GM18870 (cell line): ENCODE results near the gene NAA10.

ENCODE experiments used
- ATAC-seq: cut with Tn5 transposase; IDR thresholded peaks from one replicate; pipeline ENCODE4 v1.9.1; 2021; ENCODE audit warnings: moderate library complexity; ENCODE audit not compliant: unreplicated experiment

The NAA10 gene

DNA sequence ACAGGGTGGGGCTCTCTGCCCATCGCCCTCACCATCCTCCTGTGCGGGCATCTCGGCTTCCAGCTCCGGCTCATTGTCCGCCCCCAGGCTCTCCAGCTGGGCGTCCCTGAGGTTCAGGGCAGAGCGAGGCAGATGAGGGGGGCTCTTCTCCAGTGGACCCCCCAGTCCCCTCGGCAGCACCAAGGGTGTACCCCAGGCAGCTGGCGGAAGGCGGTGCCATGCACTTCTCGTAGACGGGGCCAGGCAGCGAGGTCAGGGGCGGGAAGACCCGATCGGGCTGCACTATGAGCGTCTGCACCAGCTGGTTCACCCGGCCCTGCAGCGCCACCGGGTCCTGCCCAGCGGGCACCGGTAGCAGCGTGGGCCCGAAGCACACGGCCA lies 24.9 kb downstream of the NAA10 start:
- no peak for ATAC-seq

DNA sequence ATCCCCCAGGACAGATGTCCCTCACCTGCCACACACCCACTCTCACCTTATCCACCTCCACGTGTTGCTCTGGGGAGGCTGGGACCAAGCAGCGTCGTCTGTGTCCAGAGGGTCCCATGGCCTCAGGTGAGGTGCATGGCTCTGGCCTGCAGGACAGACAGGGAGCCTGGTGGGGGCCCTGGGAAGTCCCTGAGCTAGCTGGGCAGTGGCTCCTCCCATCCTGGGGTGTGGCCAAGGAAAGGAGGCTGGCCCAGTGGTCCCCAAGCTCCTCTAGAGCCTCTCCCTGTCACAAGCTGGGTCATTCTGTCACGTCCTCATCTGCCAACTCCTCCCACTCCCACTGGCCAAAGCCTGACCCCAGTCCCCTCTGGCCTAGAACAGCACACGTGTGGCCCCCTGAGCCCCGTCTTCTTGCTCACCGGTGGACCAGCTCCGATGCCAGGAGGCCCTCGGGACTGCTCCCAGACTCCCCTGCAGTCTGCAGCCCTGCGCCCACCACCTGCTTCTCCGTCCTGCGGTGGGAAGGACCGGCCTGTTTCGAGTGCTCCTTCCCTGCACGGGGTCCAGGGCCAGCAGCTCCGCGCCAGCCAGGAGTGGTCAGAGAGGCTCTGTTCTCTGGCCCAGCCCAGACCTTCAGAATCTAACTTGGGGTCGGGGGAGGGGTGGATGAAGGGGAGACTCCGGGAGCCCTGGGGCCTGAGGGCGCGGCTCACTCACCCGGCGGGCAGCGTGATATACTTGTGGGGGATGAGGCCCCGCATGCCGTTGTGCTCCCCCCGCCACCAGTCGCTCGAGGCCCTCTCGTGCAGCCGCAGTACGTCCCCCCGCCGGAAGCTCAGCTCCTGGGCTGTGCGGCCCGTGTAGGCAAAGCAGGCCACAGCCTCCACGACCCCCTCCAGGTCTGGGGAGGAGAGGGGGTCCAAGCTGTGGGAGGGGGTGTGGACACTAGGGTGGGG lies 25.5 kb downstream of the NAA10 start:
- no peak for ATAC-seq

DNA sequence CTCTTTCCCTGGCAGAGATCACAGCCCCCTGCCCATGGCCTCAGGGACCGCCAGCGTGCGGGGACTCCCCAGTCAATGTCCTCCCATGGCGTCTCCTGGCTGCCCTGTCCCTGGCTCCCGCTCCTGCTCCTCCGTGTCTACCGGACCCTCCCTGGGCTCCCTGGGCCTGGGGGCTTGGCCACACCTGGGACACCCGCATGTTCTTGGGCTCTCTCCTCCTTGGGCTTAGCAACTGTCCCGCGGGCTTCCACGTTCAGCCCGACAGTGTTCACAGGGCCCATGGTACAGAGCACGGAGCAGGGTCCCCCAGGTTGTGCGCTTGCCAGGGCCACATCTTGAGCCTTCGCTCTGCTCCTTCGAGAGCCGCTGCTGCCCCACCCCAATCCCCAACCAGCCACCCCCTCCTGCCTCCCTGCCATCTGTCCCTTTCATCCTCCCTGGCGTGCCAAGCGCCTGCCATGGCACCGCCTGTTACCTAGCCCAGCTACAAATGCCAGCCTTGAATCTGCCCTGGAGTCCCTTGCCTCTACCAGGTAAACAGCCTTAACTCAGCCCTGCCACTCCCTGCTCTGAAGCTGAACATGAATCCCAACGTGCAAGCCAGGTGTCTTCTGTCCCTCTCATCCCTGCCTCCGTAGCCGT lies 26.5 kb downstream of the NAA10 start:
- ATAC-seq, result no peak

DNA sequence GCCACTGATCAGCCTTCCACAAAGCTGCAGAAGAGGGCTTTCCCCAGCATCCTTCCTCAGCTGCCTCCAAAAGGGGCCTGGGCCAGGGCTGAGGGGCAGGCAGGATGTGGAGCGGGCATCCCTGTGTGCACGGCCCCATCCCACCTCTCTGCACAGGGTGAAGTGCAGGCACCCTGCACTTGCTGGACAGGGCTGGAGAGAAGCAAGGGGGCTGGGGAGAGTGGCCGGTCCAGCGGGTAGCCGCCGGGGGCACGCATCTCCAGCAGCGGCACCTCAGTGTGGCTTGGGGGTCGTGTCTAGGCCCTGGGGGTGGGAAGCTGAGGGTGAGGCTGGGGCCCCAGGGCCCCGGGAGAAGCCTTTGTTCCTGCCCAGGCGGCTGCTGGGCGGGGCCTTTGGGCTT lies 27.4 kb downstream of the NAA10 start:
- ATAC-seq, result no peak

DNA sequence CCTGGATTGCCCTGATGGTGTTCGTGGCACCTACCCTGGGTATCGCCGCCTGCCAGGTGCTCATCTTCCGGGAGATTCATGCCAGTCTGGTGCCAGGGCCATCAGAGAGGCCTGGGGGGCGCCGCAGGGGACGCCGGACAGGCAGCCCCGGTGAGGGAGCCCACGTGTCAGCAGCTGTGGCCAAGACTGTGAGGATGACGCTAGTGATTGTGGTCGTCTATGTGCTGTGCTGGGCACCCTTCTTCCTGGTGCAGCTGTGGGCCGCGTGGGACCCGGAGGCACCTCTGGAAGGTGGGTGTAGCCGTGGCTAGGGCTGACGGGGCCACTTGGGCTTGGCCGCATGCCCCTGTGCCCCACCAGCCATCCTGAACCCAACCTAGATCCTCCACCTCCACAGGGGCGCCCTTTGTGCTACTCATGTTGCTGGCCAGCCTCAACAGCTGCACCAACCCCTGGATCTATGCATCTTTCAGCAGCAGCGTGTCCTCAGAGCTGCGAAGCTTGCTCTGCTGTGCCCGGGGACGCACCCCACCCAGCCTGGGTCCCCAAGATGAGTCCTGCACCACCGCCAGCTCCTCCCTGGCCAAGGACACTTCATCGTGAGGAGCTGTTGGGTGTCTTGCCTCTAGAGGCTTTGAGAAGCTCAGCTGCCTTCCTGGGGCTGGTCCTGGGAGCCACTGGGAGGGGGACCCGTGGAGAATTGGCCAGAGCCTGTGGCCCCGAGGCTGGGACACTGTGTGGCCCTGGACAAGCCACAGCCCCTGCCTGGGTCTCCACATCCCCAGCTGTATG lies 28.5 kb downstream of the NAA10 start:
- no peak for ATAC-seq

DNA sequence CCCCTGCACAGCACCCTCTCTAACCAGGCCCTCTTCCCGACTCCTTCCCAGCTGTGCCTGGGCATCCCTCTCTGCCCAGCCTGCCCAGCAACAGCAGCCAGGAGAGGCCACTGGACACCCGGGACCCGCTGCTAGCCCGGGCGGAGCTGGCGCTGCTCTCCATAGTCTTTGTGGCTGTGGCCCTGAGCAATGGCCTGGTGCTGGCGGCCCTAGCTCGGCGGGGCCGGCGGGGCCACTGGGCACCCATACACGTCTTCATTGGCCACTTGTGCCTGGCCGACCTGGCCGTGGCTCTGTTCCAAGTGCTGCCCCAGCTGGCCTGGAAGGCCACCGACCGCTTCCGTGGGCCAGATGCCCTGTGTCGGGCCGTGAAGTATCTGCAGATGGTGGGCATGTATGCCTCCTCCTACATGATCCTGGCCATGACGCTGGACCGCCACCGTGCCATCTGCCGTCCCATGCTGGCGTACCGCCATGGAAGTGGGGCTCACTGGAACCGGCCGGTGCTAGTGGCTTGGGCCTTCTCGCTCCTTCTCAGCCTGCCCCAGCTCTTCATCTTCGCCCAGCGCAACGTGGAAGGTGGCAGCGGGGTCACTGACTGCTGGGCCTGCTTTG lies 29.2 kb downstream of the NAA10 start:
- no peak for ATAC-seq

DNA sequence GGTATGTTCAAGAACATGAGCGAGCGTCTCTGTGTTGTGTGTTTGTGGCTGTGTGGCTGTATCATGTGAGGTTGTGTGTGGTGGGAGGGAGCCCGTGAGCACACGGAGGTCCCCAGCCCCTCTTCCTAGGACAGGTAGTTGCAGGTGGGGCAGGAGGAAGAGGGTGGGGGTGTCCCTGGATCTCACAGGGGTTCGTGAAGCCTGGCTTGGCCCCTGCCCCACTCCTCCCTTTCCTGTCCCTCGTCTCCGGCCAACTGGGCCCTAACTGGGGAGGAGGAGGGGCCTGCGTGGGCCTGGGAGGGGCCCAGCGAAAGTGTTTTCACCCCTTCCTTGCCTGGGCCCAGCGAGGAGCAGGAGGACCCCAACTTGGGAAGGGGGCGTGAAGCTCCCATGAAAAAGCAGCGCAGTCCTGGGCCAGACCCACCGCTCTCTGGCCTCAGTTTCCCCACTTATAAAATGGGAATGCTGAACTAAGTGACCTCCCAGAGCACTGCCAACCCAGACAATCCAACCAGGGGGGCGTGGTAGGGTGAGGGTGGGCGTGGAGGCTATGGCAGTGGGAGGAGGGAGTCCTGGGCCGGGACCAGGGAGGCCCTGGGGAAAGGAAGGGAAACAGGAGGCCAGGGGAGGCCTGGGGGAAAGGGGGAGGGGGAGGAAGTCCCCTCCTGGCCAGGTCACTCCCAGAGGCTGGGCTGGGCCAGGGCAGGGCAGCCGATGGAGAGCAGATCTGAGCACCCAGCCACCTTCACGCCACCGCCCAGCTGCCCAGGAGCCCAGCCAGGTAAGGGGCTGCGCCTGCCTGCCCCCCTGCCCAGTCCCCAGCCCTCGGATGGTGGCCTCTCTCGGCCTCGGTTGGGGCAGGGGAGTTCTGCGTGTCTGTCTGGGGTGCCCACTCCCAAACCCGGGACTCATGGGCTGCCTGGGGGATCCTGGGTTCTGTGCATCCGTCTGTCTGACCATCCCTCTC lies 30.6 kb downstream of the NAA10 start, which contains the start of gene AVPR2:
Gene AVPR2 (plus strand): TSS at position 683 of the 967 bp plus-strand sequence. CDS start 473 bp downstream, outside the sequence.
- ATAC-seq, result no peak

DNA sequence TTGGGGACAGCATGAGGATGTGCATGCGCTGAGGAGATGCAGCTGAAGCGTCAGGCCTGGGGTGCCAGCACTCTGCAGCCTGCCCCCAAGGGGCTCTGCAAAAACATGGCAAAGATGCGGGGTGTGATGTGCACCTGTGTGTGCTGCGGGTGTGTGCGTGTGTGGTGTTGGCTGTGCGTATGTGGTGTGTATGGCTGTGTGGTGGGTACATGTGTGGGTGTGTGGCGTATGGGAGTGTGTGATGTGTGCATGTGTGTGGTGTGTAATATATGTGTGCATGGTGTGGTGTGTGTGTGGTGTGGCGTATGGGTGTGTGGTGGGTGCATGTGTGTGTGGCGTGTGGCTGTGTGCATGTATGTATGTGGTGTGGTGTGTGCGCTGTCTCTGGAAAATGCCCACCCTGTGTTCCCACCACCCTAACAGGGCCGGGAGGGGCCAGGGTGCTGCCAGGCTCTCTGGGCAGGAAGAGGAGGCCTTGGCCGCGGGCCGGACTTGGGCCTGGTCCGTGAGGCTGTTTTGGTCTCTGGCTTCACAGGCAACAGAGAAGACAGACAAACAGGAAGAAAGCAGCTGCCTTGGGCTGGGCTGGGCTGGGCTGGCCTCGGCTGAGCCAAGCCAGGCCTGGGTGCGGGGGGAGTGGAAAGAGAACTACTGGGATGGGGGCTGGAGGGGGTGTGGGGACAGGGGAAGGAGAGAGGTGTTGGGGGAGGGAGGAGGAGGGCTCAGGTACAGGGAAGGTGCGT lies 31.4 kb downstream of the NAA10 start:
- ATAC-seq, result no peak

DNA sequence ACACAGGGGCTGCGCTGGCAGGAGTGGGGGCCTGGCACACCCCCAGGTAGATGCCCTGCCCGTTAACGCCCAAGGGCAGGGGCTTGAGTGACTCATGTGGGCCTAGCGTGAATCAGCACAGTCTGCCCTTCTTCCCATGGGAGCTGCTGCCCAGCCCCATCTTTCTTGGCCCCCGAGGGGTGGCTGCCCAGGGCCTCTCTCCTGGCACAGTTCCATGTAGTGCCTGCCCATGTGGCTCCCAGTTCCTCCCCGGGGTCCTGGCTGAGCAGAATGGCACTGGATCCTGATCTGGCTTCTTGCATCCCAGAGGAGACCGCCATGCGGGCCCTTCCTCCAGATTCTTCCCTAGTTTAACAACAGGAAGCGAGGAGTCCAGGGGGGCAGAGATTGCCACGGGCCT lies 32.5 kb downstream of the NAA10 start:
- no peak for ATAC-seq

DNA sequence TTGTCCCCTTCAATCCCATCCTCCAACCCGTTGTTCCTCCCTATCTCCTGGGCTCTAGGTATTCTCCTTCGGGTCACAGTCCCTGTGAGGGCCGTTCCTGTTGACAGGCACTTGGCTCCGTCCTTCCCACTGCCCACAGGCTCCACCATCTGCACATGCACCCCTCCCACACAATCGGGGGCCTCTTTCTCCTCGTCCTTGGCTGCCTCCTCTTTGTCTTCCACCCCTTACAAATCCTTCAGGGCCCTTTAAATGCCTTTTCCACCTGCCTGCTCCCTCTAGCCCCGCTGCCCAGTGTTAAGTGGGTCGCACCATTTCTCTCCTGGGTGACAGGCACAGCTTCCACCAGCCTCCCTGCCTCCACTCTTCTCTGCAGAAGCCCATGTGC lies 33.1 kb downstream of the NAA10 start:
- no peak for ATAC-seq

DNA sequence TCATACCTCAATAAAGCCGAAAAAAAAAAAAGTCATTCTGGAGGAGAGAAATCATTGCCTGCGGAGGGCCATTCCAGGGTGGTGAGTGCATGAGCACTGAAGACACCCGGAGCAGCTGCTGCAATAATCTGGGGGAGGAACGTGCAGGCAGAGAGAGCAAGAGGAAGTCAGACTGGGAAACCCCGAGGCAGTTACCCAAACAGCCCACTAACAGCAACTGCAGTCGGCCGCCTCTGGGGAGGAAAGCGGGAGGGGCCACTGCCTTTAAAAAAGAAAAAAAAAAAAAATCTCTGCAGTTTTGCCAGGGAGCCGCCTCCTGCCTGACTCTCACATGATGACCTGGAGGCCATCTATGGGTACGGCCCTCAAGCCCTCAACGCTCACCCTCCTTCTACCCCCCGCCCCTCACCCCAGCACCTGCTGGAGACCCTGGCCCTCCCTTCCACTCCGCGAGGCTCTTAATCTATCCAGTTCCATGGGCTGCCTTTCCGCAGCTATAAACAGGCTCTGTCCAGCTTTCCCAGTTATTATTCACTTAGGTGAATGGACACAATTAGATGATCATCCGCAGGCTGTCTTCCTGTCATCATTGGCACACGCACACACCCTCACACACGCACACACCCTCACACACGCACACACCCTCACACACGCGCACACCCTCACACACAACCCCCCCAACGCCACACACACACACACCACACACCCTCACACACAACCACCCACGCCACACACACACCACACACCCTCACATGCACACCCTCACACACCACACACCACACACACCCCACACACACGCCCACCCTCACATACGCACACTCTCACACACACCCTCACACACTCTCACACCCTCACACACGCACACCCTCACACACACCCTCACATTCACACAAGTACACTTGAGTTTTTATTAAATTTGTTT lies 33.7 kb downstream of the NAA10 start:
- peak; percentile 83 for ATAC-seq

DNA sequence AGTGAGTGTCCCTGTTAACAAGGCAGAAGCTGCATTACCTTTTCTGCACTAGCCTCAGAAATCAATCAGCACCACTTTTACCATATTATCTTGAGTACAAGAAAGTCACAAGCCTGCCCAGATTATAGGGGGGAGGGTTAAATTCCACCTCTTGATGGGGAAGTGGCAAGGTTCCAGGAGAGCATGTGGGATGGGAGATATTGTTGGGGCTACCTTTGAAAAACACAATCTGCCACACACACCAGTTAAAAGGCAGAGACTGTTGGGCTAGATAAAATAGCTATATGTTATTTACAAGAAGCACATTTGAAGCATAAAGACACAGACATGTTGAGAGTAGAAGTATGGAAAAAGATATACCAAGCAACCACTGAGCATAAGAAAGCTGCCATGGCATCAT lies 36.9 kb downstream of the NAA10 start:
- ATAC-seq, result no peak

DNA sequence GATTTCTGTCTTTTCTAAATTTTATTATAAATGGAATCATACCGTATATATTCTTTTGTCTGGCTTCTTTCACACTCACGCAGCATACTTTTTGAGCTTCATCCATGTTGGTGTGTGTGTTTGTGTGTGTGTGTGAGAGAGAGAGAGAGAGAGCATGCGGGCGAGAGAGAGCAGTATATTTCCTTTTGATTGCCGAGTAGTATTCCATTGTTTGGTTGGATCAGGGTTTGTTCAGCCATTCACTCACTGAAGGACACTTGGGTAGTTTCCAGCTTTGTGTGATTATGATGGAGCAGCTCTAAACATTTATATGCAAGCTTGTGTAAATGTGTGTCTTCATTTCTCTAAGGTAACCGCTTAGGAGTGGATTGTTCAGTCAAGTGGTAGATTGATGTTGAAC lies 45.7 kb downstream of the NAA10 start:
- no peak for ATAC-seq

DNA sequence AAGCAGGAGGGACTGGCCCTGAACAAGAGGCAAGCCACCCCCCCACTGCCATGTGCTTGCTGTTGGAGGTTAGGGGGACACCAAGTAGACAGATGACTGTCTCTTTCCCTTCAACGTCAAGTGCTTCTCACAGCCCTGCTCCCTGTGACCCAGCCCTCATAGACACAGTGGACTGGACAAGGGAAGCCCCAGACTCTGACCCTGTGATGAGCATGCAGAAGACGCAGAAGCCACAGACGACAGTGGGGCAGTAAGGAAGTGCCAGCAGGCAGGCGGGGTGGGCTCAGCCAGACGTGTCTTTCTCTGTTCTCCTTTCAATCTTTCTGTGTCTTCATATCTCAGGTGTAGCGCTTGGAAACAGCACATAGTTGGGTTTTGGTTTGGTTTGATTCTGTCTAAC lies 46.5 kb downstream of the NAA10 start:
- no peak for ATAC-seq

DNA sequence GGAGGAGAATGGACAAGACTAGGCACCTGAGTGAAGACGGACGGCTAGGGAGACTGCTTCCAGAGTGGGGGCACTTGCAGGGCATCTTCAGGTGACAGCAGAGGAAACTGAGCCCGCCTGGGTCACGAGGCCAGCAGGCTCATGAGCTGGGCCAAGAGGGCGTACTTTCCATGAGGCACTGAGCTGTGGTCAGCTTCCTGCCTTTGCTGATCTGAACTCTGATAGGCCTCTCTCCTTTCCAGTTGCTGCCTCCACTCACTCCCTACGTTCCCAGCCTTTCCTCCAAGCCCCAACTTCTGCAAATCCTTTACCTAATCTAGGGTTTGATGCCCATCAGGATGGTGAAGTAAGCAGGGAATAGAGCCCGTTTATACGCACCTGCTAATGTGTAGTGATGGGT lies 47.5 kb downstream of the NAA10 start:
- ATAC-seq, result no peak

DNA sequence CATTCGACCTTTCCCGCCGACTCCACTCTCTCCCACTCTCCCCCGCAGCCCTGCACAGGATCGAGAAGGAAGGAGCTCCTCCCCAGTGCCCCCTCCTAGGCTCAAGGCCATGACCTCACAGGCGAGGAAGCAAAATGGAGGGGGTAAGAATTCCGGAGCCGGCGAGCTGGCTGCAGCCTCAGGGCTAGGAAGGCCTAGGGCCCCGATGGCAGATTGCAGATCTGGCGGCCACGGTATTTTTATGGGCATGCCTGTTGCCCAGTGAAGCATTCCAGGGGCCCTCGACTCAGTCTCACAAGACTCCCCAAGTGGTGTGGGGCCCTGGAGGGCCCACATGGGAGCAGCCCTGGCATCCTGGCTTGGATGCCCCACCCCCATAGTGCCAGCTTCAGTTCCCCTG lies 47.9 kb downstream of the NAA10 start:
- ATAC-seq, result no peak

DNA sequence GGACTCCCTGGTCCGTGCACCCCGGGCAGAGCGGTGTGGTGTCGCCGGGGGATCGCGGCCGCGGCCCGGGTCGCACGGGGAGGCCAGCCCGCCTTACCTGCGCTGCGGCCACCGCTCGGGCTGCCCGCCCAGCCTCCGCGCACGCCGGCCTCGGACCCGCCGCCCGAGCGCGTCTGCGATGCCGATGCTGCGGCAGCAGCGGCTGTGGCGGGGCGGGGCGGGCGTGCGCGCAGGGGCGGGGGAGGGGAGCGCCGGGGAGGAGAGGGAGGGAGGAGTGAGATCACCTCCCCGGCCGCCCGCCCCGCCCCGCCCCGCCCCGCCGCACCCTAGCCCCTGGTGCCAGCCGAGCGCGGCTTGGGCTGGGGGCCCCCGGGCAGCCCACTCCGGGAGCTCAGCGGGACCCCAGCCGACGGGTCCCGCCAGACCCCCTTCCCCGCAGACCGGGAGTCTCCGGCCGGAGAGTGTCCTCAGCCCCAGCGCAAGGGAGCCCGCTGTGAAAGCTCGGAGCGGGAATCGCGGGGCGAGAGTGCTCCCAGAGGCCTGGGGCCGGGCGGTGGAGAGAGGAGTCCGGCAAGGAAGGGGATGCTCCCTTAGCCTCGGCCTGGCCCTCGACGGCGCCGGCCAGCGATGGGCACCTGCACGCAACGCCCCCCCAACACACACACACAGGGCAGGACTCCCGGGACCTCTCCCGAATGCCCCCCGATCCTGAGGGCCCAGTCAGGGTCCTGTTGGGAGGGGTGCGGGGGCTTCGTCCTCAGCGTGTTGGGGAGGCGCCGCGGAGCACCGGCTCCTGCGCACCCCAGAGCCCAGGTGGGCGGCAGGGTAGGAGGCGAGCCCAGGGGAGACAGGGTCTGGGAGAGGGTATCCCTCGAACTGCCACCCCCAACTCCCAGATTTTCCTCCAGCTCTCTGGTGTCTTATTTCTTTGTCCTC lies 48.6 kb downstream of the NAA10 start, which contains the start of gene L1CAM:
Gene L1CAM (minus strand): TSS at position 206 of the 936 bp plus-strand sequence. CDS start 10,337 bp downstream, outside the sequence.
- ATAC-seq, result no peak
